Measurements from ENCODE around the gene SSR3. TPM values are rescaled to one million over a fixed set of nuclear protein-coding genes. Genes with fewer than 3 reads are reported as not detected.

The SSR3 gene
- total RNA-seq: 100 to 1,000 TPM in 2 of 4 donors, 10 to 100 TPM in 2; 69.5 to 116 (median 93.2) TPM

GRCh38 chr3:156554842-156555687 lies at the start of gene SSR3:
TSS of gene SSR3 (minus strand) at chr3:156555117. CDS start at chr3:156555089, 28 bp downstream.
- no peak for TF ChIP-seq CTCF (IDR thresholded peaks at IDR 0.05; ENCODE audit: low read depth)

DNA sequence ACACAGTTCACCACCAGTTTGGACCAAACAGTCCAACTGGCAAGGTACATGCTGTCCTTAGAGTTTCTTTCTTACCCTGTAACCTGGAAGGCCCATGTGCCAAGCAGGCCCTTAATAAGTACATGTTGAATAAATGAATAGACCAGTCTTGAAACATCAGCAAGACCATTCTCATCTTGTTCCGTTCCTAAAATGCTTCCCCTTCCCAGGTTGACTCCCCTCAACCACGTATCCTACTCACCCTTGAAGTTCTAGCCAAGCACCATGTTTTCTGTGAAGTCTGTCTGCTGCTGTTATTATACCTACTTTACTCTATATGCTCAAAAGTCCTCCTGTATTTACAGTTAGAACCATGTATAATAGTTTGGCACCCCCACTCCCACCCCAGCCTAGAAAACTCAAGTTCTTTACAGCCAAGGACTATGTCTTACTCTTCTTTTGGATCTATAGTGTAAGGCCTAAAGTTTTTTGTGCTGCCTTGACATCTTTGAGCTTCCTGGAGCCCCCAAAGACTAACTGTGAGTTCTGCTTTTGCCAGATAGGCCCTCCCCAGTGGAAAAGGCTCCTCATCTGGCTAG lies 49.2 kb upstream of the SSR3 start:
- TF ChIP-seq CTCF (IDR thresholded peaks at IDR 0.05; ENCODE audit: low read depth): no peak

GRCh38 chr3:156603379-156604017 lies 48.6 kb upstream of the SSR3 start:
- TF ChIP-seq CTCF (IDR thresholded peaks at IDR 0.05; ENCODE audit: low read depth): no peak

- no peak for TF ChIP-seq CTCF (IDR thresholded peaks at IDR 0.05; ENCODE audit: low read depth)
These were observed 47.5 kb upstream of the SSR3 start for GRCh38 chr3:156602424-156602823.

GRCh38 chr3:156601497-156601896 lies 46.6 kb upstream of the SSR3 start:
- TF ChIP-seq CTCF (IDR thresholded peaks at IDR 0.05; ENCODE audit: low read depth): no peak

DNA sequence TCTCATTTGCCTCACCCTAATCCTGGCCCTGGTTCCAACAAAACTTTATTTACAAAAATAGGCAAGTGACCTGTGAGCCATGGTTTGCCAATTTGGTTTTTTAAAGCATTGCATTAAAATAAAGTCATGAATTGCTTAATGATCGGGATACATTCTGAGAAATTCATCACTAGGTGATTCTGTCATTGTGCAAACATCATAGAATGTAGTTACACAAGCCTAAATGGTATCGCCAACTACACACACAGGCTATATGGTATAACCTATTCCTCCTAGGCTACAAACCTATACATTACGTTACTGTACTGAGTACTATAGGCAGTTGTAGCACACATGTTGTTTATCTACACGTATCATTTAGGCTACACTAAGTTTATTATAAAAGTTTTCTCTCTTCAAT lies 45.9 kb upstream of the SSR3 start:
- no peak for TF ChIP-seq CTCF (IDR thresholded peaks at IDR 0.05; ENCODE audit: low read depth)

Data from subcutaneous adipose tissue (tissue), 4 donors.